HFF-Myc (cell line): ENCODE measurements around the gene FBF1.

ENCODE experiments used
- DNase-seq: peaks from one replicate; pipeline ENCODE4 v3.0.0-alpha.2; 2011; ENCODE audit warnings: low read depth; ENCODE audit errors: extremely low read depth
- H3K4me3 ChIP-seq: replicated peaks from 2 replicates; pipeline ENCODE4 v1.5.1; 2011; ENCODE audit warnings: low read depth, mild to moderate bottlenecking, control low read depth, low read length
- CTCF ChIP-seq: IDR thresholded peaks from 2 replicates; pipeline ENCODE4 v1.5.1; 2012; ENCODE audit warnings: mild to moderate bottlenecking, low read depth, low read length, control low read depth; ENCODE audit errors: missing control alignments

The FBF1 gene

DNA sequence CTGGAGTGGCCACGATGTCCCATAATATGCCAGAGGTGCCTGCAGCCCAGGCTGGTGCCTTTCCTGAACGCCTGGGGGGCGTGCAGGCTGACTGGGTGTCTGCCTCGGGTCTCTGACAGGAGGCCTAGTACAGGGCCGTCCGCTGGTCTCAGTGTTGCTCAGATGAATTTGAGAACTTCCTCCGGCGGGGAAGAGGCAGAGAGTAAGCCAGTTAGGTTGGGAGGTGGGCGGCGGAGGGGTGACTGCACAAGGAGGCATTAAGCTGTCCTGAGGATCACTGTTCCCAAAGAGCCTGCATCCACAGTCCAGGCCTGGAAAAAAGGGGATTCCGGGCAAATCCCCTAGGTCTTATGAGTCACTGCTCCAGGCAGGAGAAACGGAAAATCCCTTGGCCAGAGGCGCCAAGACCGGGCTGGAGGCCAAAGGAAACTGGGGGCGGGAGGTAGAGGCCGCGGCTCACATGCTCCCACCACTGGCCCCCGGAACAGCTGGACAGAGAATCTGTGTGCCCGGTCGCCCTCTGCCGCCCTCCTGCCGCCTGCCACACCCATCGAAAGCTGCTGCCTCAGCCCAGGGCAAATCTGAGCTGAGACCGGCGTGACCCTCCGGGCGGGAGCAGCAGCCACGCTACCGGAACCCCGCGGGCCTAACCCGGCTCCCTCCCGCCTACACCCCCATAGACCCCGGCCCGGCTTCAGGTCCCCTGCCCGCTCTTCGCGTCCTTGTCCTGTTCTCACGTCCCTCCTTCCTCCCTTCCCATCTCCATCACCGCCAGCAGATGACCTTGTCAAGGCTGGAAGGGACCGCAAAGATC lies 63.7 kb downstream of the FBF1 start:
- TF ChIP-seq CTCF = no peak
- DNase-seq = peak; percentile 86
- peak overlapping the region; percentile 52 for H3K4me3 ChIP-seq

GRCh38 chr17:75876190-75876937 lies 64.5 kb downstream of the FBF1 start:
- DNase-seq = no peak
- TF ChIP-seq CTCF = no peak
- peak overlapping the region; percentile 52 for H3K4me3 ChIP-seq

DNA sequence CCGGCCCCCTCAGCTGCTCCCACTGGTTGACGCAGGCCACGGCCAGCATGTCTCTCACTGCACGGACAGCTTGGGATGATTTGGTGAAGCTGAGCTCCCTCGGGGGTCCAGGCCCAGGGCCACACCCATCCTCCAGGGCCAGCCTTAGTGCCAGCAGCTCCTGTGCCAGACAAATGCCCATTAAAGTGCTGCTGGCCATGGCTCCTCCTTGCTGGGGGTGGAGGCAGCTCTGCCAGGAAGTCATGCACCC lies 65.0 kb downstream of the FBF1 start:
- no peak overlapping the region for H3K4me3 ChIP-seq
- no peak for DNase-seq
- no peak for TF ChIP-seq CTCF

DNA sequence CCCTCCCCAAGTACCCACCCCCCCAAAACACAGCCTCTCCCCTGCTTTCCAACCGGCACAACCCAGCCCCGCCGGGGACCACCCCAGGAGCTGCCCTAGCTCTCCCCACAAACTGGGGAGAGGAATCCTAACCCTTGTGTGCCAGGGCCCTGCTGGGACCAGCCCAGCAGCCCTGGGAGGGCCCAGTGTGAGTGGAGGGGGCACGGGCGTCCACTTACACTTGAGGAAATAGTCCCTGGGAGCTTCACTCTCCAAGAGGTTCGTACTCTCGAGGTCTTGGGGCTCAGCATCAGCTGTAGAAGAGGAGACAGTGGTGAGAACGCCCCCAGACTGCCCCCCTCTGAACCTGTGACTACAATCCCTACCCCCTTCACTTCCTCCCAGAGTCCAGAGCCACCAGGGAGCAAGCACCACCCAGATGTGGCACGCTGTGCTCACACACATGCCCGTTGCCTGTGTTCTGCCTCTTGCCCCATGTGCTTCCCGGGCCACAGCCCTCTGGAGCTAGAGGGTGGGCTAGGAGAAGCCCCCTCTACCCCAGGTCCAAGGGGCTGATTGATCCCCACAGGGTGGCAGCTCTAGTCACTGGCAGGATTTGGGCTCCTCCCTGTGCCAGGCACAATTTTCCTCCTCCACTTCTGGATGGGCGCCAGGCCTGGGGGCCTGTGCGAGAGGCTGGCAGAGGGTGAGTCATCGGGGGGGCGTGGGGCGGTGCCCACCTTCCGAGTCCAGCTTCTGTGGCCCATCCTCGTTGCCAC lies 65.5 kb downstream of the FBF1 start:
- TF ChIP-seq CTCF = no peak
- no peak overlapping the region for H3K4me3 ChIP-seq

DNA sequence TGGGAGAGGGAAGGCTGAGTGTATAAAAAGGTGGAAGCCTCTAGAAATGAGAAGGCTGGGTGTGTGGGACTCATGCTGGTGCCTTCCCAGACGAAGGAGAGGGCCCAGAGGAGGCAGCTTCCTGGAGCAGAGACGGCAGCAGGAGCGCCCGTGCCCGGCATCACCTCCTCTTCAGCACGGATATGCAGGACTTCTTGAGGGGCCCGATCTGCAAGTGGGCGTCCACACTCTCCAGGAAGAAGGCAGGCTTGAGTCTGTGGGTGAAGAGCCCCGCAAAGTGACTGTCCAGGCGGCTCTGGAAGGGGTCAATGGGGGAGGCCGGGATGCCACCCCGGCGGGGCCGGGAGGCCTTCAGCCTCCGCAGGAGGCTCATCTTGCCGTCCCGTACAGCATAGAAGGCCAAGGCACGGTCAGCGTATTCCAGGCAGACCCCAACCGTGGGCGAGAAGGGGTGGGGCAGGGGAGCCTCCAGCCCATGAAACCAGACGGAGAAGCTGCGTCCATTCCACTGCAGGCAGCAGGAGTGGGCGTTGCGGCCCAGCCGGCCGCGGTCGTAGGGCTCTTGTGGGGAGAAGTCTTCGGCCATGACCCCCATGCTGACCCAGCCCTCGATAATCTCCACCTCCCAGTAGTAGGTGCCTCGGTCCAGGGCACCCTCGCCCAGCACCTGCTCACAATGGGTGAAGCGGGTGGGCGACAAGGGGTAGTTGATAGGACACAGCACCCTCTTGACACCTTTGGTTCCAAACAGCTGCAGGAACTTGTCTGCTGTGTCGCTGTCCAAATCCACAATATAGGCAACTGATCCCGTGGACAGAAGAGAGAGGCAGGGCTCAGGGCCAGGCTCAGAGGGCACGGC lies 66.3 kb downstream of the FBF1 start:
- no peak overlapping the region for H3K4me3 ChIP-seq
- no peak for DNase-seq
- no peak for TF ChIP-seq CTCF

More for the DNA sequence above, 65.5 kb downstream of the FBF1 start:
- DNase-seq = no peak
